Hindlimb muscle (tissue), 1 donor: ENCODE measurements around the gene POLR2H. TPM values are rescaled to one million over a fixed set of nuclear protein-coding genes. Genes with fewer than 3 reads are reported as not detected.
A peak's percentile ranks its signal among the peaks of the same experiment; 100 is the strongest.

Experiments
- DNase-seq: peaks from one replicate; pipeline ENCODE4 v3.0.0-alpha.2; 2013
- polyA plus RNA-seq: library from polyadenylated mRNA; unstranded; fragments of 120-200 nt; gene quantifications from one replicate; pipeline ENCODE4 v1.2.1, GENCODE V29; 2013; ENCODE audit not compliant: insufficient read length

The POLR2H gene
- polyA plus RNA-seq, 1 donor, result 42.2 TPM

DNA sequence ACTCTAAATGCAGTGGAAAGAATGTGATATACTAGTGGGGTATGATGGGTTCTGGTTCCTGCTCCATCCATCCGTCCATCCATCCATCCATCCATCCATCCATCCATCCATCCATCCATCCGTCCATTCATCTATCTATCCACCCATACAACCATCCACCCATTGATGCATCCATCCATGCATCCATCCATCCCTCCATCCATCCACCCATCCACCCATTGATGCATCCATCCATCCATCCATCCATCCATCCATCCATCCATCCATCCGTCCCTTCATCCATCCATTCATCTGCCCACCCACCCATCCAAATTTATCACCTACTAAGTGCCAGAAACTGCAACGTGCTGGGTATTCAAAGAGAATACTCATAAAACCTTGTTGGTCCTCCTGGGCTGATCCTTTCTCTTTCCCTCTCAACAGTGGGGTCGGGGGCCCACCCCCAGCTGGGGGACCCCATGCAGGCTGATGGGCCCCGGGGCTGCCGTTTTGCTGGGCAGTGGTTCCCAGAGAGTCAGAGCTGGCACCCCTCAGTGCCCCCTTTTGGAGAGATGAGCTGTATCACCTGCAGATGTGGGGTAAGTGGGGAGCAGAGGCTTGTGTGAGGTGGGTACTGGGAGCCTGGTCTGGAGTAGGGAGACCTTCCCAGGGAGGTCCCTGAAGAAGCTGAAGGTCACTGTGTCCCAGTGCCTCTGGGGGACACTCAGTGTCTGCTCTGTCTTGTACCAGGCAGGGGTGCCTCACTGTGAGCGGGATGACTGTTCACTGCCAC is 26.8 kb downstream of the POLR2H start:
- no peak for DNase-seq

DNA sequence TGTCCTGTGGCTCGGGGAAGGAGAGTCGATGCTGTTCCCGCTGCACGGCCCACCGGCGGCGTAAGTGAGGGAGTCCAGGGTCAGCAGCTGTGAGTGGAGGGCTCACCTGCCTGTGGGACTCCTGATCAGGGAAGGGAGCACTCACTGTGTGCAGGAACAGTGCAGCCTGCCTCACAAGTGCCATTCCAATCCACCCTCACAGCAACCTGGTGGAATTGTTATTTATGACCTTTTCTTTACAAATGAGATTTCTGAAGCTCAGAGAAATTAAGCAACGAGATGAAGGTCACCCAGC is 27.4 kb downstream of the POLR2H start:
- no peak for DNase-seq

DNA sequence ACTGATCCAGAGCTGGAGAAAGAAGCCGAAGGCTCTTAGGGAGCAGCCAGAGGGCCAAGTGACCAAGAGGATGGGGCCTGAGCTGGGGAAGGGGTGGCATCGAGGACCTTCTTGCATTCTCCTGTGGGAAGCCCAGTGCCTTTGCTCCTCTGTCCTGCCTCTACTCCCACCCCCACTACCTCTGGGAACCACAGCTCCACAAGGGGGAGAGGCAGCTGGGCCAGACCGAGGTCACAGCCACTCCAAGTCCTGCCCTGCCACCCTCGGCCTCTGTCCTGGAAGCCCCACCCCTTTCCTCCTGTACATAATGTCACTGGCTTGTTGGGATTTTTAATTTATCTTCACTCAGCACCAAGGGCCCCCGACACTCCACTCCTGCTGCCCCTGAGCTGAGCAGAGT is 27.9 kb downstream of the POLR2H start:
- DNase-seq, result no peak

GRCh38 chr3:184389935-184390528 is 28.5 kb downstream of the POLR2H start:
- DNase-seq, result no peak

DNA sequence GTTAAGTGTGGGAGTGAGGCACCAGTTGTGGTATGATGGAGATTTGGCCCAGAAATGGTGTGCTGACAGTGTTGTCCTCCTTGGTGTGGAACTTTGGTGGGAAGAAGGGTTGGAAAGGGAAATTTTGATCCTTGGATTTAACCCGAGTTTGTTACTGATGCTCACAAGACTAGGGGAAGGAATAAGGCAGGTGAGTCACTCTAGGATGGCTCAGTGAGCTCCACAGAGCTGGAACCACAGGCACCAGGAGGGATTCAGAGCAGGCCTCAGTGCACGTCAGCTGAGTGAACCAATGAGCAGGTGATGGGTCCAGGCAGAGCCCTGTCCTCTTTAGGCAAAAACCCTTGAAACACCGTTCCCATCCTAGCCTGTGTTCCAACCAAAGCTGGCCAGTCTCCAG is 29.8 kb downstream of the POLR2H start:
- no peak for DNase-seq

DNA sequence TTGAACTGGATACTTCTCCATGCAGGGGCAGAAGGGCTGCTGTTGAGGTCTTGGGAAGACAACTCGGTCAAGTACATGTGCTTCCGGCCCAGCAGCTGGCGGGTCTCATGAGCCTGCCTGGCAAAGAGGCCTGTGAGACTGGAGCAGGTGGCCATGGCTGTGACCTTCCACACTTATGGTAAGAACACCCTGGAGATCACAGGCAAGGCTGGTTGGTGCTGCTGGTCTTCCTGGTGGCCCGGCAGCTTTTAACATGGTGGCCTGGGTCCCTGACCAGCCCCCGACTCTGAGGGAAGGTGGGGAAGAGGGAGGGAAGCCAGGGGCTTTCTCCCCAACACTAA is 33.8 kb downstream of the POLR2H start:
- peak; percentile 20 for DNase-seq

GRCh38 chr3:184399410-184399809 is 37.9 kb downstream of the POLR2H start:
- DNase-seq, result peak; percentile 77

DNA sequence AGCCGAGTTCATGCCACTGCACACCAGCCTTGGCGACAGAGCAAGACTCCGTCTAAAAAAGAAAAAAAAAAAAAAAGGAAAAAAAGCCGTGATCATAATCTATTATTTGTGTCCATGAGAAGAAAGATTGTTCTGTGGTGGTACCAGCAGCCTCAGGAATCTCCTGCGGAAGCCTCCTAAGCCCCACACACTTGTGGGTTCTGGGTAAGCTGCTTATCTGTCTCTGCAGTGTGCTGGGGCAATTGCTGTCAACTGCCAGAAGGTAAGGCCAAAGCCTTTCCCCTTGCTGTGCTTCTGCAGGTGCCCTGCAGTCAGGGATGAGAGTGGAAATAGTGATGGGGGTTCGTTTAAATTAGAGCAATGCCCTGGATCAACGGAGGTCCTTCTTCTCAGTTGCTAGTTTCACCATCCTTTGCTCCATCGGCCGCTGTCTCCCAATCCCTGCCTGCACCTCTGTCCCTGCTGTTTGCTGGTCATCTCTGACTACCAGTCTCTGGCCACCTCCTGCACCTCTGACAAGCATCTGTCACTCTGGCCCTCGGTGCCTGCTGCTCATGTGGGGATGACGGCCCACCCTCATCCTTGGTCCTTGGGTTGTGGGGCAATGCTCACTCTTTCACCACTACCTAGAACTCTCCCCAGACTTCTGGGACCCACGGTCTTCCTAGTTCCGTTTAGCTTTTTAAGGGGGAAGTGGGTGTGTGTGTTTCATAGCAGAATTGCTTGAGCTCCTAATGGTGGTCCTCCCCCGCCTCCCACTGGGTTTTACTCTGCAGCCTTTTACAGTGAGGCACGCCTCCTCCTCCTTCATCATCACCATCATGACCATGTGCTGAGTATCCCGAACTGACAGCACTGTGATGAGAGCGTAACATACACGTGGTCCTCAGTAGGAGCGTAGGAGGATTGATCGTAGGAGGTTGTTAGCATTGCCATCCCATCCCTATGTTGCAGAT is 43.8 kb downstream of the POLR2H start:
- DNase-seq, result no peak

GRCh38 chr3:184409331-184409926 is 47.9 kb downstream of the POLR2H start:
- no peak for DNase-seq

GRCh38 chr3:184409946-184410500 is 48.5 kb downstream of the POLR2H start:
- DNase-seq, result no peak

DNA sequence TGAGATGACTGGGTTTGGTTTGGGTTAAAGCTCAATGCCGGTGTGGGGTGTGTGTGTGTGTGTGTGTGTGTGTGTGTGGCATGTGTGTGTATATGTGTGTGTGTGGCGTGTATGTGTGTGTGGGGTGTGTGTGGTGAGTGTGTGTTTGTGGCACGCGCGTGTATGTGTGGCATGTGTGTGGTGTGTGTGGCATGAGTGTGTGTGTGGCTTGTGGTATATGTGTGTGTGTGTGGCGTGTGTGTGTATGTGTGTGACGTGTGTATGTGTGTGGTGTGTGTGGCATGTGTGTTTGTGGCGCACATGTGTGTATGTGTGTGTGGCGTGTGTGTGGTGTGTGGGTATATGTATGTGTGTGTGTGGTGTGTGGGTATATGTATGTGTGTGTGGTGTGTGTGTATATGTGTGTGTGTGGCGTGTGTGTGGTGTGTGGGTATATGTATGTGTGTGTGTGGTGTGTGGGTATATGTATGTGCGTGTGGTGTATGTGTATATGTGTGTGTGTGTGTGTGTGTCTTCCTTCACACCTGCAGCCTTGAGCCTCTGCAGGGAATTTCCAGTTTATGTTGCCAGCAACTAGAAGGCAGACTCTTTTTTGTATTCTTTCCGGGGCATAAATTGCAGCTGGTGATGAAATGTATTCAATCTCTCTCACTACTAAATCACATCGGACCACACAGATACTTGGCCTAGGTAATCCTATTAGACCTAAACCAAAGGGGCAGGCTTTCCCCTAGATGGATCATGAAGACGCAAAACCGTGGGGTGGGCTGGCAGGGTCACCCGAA is 53.1 kb downstream of the POLR2H start:
- no peak for DNase-seq

- no peak for DNase-seq
These were observed 53.6 kb downstream of the POLR2H start for GRCh38 chr3:184415203-184415490.

DNA sequence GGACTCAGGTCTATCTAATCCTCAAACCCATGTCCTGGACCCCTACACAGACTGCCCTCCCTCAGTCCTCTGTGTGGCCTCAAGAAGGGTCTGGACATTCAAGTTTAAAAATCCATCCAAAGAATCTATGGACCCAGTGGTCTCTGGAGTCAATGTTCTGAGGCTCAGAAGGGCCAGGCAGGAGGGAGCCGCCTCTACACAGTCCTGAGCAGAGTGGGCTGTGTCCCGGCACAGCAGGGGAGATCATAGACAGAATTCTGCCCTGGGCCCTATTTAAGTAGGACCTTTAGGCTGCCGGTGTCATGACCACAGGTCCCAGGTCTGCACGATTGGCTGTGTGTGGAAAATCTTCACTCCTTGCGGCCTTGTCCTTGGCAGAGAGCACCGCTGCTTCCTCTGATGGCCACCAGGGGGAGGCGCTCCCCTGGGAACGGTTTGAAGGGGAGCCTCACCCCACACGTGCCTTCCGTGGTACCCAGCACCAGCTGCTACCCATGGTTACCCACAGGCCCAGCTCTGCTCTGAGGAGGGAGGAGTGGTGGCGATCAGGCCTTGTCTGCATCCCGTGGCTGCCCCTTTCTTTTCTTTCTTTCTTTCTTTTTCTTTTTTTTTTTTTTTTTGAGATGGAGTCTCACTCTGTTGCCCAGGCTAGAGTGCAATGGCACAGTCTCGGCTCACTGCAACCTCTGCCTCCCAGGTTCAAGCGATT is 56.3 kb downstream of the POLR2H start:
- DNase-seq, result peak; percentile 40

Other genes with a start within 250 kb of the POLR2H start
- gene EIF2B5, start 226.4 kb upstream of the POLR2H start, polyA plus RNA-seq, result 41.3 TPM
- gene DVL3, start 206.3 kb upstream of the POLR2H start, polyA plus RNA-seq, result 97.4 TPM
- gene AP2M1, start 186.9 kb upstream of the POLR2H start, polyA plus RNA-seq, result 175 TPM
- gene ABCF3, start 175.5 kb upstream of the POLR2H start, polyA plus RNA-seq, result 51.5 TPM
- 0.63 TPM for gene VWA5B2, start 132.1 kb upstream of the POLR2H start, polyA plus RNA-seq
- 25.5 TPM for gene ALG3, start 112.7 kb upstream of the POLR2H start, polyA plus RNA-seq
- 1.0 TPM for gene EEF1AKMT4, start 112.0 kb upstream of the POLR2H start, polyA plus RNA-seq
- not detected for gene CAMK2N2, start 100.2 kb upstream of the POLR2H start, polyA plus RNA-seq
- gene ECE2, start 85.7 kb upstream of the POLR2H start, polyA plus RNA-seq, result not detected
- gene PSMD2, start 62.5 kb upstream of the POLR2H start, polyA plus RNA-seq, result 169 TPM
- gene EIF4G1, start 47.1 kb upstream of the POLR2H start, polyA plus RNA-seq, result 197 TPM
- gene FAM131A, start 24.1 kb upstream of the POLR2H start, polyA plus RNA-seq, result 9.7 TPM
- 4.8 TPM for gene CLCN2, start 105 bp upstream of the POLR2H start, polyA plus RNA-seq
- 2.5 TPM for gene THPO, start 16.5 kb downstream of the POLR2H start, polyA plus RNA-seq
- gene CHRD, start 18.3 kb downstream of the POLR2H start, polyA plus RNA-seq, result 18.7 TPM
- gene EPHB3, start 200.1 kb downstream of the POLR2H start, polyA plus RNA-seq, result 42.4 TPM